C1 segment of cervical spinal cord (tissue), 14 donors: ENCODE data around the gene ABCA1.
"Not testable (repeated sequence)": the region's sequence is repeated elsewhere in the genome, so short reads cannot be mapped to it uniquely, and the experiment has no call there.

Experiments
- DNase-seq, 14 donors: peaks; one replicate each; lab custom pipeline; 2025; lab: John Stamatoyannopoulos, UW

The ABCA1 gene

GRCh38 chr9:104795857-104796256, 132.1 kb downstream of the ABCA1 start:
- DNase-seq, result no peak

- no peak for DNase-seq
Observed at GRCh38 chr9:104795082-104795481, 132.9 kb downstream of the ABCA1 start.

GRCh38 chr9:104794070-104794469, 133.9 kb downstream of the ABCA1 start:
- no peak for DNase-seq

GRCh38 chr9:104788251-104788650, 139.7 kb downstream of the ABCA1 start:
- DNase-seq, result peak in 1 of 14 donors; percentile 41

GRCh38 chr9:104787306-104788015, 140.5 kb downstream of the ABCA1 start:
- peak in 1 of 14 donors; percentile 13 for DNase-seq

GRCh38 chr9:104786293-104786692, 141.7 kb downstream of the ABCA1 start:
- no peak for DNase-seq

GRCh38 chr9:104784098-104784497, 143.9 kb downstream of the ABCA1 start:
- DNase-seq, result no peak

GRCh38 chr9:104783588-104783987, 144.4 kb downstream of the ABCA1 start:
- DNase-seq, result no peak

- DNase-seq, result no peak
Observed at GRCh38 chr9:104780796-104781395, 147.1 kb downstream of the ABCA1 start.

GRCh38 chr9:104779946-104780535, 147.9 kb downstream of the ABCA1 start:
- no peak for DNase-seq

- DNase-seq, result no peak
Observed at GRCh38 chr9:104779334-104779733, 148.6 kb downstream of the ABCA1 start.

- no peak for DNase-seq
Observed at GRCh38 chr9:104778802-104779201, 149.2 kb downstream of the ABCA1 start.

GRCh38 chr9:104776797-104777196, 151.2 kb downstream of the ABCA1 start:
- DNase-seq, result no peak

GRCh38 chr9:104775976-104776375, 152.0 kb downstream of the ABCA1 start:
- DNase-seq, result no peak

- DNase-seq, result no peak
Observed at GRCh38 chr9:104775574-104775936, 152.4 kb downstream of the ABCA1 start.

- DNase-seq, result peak in 1 of 14 donors; percentile 11
Observed at GRCh38 chr9:104774831-104775573, 153.0 kb downstream of the ABCA1 start.

GRCh38 chr9:104774132-104774531, 153.8 kb downstream of the ABCA1 start:
- no peak for DNase-seq

GRCh38 chr9:104772714-104773510, 155.0 kb downstream of the ABCA1 start:
- DNase-seq, result no peak

- DNase-seq, result no peak
Observed at GRCh38 chr9:104769655-104770054, 158.3 kb downstream of the ABCA1 start.

- not testable (repeated sequence) for DNase-seq
Observed at GRCh38 chr9:104769029-104769428, 158.9 kb downstream of the ABCA1 start.

- DNase-seq, result no peak
Observed at GRCh38 chr9:104767507-104767906, 160.4 kb downstream of the ABCA1 start.

- no peak for DNase-seq
Observed at GRCh38 chr9:104766025-104766424, 161.9 kb downstream of the ABCA1 start.
